PC-9 (cell line): ENCODE data around the gene SELENBP1.
"Not testable (repeated sequence)": the region's sequence is repeated elsewhere in the genome, so short reads cannot be mapped to it uniquely, and the experiment has no call there.

Source experiments
- EZH2 ChIP-seq: fragments of 200-600 bp; sonication (generic); IDR thresholded peaks from 2 replicates; pipeline ENCODE4 v1.8.0; 2017; ENCODE audit warnings: antibody characterized with exemption, low read depth
- TF ChIP-seq, protein P1 (sequence below): fragments of 200-600 bp; sonication (generic); conservative IDR thresholded peaks from 2 replicates; pipeline ENCODE4 v1.6.1; 2017; ENCODE audit warnings: mixed run types, antibody characterized with exemption, mild to moderate bottlenecking, moderate library complexity

GRCh38 chr1:151390221-151391078 lies 17.9 kb upstream of the SELENBP1 start:
- TF ChIP-seq, protein P1, sequence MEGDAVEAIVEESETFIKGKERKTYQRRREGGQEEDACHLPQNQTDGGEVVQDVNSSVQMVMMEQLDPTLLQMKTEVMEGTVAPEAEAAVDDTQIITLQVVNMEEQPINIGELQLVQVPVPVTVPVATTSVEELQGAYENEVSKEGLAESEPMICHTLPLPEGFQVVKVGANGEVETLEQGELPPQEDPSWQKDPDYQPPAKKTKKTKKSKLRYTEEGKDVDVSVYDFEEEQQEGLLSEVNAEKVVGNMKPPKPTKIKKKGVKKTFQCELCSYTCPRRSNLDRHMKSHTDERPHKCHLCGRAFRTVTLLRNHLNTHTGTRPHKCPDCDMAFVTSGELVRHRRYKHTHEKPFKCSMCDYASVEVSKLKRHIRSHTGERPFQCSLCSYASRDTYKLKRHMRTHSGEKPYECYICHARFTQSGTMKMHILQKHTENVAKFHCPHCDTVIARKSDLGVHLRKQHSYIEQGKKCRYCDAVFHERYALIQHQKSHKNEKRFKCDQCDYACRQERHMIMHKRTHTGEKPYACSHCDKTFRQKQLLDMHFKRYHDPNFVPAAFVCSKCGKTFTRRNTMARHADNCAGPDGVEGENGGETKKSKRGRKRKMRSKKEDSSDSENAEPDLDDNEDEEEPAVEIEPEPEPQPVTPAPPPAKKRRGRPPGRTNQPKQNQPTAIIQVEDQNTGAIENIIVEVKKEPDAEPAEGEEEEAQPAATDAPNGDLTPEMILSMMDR, result not testable (repeated sequence)
- not testable (repeated sequence) for TF ChIP-seq EZH2
